GM04504 (cell line): ENCODE measurements around the gene ZC3H12D.
"Not testable (repeated sequence)": the region's sequence is repeated elsewhere in the genome, so short reads cannot be mapped to it uniquely, and the experiment has no call there.

Experiments used
- DNase-seq: peaks from one replicate; pipeline ENCODE4 v3.0.0-alpha.2; 2012; ENCODE audit warnings: low read depth

Gene ZC3H12D

DNA sequence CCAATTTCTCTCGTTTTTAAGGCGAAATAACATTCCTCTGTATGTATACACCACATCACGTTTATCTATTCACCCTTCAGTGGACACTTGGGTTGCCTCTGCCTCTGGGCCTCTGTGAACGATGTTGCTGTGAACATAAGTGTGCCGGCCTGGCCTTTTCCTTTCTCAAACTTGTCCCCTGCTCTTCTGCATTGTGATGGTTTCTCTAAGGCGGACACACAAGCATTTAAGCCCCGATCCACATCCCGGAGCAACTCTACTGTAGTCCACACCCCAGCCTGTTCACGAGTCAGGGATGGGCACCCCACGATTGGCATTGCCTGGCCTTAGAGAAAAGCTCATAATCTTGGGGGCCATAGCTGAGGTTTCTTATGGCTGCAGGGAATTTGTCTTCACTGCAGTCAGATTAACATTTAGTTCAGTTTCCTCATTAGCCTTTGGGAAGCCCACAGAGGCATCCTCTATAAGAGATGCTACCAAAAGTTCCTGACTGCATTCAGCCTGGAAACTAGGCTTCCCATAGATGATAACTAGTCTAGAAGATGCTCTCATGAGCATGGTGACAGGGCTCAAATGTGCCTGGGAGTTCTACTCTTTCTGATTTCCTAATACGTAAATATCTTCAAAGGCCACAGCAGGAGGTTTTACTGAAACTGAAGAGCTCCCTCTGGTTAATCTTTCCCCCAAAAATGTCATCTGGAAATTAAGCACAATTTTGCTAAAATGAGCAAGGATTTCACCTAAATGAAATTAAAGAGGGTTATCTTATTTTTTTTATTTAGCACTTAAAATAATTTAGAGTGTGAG lies 762 bp downstream of the ZC3H12D start:
- DNase-seq: no peak

DNA sequence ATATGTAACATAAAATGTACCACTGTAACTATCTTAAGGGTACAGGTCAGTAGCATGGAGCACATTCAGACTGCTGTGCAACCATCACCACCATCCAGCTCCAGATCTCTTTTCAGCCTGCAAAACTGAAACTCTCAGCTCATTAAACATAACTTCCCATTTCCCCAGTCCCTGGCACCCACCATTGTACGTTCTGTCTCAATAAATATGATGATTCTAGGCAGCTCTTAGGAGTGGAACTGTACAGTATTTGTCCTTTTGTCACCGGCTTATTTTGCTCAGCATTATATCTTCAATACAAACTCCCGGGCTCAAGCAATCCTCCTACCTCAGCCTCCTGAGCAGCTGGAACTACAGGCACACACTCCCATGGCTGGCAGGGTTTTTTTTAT lies 1.5 kb downstream of the ZC3H12D start:
- no peak for DNase-seq

DNA sequence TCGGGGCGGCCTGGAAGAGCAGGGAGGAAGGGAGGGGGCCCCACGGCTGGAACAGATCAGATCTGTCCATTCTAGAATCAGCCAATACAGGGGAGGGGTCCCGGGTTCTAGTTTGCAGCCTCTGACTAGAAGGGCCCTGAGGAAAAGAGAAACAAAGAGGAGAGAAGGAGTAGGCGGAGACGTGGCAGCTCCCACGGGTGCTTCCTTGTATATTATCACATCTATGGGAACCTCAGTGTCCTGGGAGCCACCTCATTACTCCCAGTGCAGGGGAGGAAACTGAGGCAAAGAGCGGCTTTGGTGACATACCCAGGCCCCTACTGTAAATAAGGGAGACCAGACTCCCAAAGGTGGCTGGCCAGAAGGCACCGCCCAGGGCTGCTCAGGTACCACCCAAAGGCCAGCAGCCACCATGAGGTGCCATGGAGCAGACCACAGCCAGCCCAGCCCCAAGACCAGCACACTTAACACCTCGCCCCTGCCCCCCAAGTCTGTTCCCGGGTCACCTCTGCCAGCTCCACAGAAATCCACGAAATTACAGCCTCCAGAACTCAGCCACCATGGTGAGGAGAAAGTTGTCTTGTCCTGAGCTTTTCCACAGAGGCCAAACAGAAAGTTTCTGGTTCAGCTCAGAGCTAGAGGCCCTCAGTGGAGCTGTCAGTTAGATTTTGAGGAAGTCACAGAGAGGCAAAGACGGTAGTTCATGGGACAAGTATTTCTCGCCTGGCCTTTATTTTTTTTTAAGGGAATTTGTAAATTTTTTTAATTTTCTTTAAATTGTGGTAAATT lies 2.1 kb downstream of the ZC3H12D start:
- DNase-seq: no peak

DNA sequence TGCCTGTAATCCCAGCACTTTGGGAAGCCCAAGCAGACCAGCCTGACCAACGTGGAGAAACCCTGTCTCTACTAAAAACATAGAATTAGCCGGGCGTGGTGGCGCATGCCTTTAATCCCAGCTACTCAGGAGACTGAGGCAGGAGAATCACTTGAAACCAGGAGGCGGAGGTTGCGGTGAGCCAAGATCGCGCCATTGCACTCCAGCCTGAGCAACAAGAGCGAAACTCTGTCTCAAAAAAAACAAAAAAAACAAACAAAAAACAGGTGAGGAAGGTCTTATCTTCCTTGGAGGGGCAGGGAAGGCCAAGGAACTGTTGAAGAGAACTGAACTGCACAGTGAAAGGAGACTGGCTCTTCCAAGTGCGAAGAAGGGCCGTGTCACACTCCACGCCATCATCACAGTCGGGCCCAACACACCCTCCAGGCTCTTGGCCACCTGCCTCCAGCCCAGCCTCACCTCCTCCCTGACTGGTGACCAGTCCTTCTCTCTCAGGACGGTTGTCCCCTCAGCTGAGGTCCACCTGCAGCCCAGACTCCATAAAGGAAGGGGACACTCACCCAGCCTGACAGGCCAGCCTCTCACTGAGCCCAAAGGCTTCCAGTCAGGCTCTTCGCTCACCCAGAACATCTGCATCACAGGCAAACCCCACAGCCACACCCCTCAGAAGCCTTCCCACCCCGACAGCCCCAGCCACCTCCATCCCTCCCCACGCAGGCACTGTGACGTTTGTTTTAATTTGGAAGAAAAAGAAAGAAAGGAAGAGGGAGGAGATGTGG lies 4.1 kb downstream of the ZC3H12D start:
- no peak for DNase-seq

DNA sequence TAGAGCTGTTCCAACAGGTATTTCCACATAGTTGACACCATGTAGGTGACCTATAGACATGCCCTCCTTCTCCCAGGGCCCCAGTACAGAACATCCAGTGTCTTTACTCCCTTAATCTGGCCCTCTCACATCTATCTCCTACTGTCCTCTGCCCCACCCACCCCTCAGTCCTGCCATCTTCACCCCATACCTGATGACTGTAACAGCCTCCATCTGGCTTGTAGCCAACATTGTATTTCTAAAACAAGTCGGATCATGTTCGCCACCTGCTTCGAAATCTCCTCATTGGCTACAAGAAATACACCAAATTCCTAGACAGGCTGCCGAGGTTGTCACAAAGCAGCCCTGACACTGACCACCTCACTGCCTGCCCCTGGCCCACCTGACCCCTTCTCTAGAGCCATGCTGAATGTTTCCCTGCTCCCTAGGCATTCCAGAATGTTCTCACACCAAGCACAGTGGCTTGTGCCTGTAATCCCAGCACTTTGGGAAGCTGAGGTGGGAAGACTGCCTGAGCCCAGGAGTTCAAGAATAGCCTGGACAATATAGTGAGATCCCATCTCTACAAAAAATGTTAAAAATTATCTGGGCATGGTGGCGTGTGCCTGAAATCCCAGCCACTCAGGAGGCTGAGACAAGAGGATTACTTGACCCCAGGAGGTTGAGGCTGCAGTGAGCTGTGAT lies 6.0 kb downstream of the ZC3H12D start:
- DNase-seq: no peak

DNA sequence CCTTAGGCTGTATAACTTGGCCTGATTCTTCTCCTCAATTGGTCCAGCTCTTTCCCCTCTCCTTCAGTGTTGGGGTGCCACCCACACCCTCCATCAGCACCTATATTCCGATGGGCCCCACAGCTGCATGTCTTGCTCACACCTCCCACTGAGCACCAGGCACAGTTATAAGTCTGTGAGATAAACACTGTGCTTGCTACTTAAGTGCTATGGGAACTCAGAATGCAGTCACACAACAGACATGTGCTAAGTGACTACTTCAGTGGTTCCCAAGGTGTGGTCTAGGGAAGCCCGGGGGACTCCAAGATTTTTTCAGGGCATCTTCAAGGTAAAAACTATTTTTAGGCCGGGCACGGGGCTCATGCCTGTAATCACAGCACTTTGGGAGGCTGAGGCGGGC lies 7.3 kb downstream of the ZC3H12D start:
- no peak for DNase-seq

DNA sequence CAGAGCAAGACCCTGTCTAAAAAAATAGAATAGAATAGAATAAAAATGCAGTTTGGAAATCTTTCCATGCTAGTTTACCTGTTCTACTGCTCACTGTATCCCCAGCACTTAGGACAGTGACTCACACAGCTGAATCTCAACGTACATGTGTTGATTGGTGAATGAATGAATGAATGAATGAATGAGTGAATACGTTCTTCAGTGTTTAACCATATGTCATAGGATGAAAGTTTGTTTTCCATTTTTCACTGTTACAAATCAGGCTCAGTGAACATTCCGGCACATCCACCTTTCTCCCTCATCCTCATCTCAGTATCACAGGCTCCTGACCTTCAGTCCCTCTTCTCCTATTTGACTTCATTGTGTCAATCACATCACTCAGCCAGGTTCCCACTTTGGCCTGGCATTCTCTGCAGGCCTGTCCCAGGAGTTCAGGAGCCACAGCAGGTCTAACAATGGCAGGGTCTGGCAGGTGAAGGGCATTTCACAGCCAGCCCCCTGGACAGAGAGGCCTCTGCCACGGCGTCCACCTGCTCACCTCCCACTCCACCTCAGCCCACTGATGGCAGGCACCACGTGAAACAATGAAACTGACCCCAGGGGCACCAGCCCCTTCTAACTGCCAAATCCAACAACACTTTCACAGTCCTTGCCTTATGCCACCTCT lies 7.9 kb downstream of the ZC3H12D start:
- DNase-seq: no peak

DNA sequence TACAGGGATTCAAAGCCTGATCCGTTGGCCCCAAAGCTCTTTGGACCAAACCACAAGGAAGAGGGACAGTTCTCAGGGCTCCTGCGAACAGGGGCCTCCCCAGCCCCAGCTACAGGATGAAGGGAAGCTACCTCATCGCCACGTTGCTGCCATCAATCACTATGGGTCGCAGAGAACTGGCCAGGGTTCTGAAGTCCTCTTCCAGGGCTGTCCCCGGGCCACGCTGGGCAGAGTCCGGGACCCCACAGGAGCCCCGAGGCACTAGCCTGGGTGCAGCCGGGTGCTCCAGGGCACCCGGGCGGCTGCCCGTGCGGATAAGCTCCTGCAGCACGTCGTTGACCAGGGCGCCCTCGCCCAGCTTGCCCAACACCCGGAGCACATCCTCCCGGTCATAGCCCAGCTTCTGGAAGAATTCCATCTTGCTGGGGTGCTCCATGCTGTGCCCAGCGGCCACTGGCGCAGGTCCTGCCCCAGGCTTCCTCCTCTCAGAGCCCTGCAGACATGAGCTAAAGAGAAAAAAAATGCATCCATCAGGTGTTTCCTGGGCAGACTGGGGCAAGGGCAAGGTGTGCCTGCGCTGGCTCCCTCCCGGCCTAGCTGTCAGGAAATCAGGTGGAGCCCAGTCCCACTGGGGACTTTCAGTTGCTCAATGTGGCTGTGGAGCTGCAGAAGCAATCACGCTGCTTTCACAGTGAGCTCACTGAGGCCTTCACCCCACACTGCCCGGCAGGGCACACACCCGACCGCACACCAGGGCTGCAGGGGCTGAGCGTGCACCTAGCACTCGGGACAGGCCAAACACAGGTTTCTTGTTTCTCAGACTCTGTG lies 10.5 kb downstream of the ZC3H12D start:
- no peak for DNase-seq

DNA sequence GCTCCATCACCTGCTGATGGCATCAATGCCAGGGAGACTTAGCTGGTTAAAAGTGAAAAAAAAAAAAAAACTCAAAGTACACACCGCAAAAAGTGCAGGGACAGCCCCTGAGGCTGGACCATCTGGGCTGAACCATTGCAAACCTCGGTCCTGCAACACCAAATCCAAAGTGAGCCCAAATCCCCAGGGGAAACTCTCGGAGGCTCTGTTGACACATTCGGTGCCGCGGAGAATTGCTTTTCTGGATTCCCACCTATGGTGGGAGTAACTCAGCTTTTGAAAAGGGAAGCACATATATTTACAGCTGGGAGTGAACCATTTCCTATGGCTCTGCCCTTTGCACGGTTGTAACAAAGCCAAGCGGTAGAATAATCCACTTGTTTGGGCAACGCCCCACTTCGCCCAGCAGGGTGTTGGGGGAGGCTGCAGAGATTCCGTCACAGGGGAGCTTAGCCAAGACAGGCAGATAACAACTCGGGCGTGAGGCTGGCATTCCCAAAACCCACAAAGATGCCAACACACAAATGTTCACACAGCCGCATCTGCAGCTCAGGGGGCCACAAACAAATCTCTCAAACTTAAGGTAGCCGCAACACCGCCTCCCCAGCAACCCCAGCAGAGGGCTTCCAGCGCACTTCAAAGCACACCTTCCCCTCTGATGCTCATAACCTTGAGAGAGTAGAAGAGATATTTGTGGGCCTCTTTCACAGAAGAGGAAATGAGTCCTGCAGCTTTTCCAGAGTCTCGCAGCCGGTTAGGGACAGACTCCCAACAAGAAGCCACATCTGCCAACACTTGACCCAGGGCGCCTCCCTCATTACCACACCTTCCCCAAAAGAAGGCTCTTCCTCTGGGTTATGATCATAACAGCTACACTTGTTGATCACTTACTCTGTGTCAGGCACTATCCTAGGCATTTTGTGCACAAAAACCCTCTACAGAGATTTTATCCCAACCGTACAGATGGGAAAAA lies 11.4 kb downstream of the ZC3H12D start:
- no peak for DNase-seq

DNA sequence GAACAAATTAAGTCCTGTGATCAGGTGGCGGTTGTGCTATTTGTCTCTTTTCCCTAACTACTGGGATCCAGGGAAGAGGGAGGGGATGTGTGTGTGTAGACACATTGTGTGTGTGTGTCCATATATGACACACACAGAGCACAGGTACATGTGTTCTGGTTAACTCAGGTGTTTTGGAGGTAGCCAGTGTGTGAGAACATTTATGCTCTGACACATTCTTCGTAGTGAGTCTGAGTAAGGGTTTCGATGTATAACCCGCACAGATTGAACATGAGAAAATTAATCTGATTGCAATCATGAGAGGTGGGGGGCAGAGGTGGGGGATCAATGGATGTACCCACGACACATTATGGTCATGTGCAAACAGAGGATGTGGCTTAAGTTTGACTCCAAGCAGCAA lies 12.6 kb downstream of the ZC3H12D start:
- DNase-seq: no peak

DNA sequence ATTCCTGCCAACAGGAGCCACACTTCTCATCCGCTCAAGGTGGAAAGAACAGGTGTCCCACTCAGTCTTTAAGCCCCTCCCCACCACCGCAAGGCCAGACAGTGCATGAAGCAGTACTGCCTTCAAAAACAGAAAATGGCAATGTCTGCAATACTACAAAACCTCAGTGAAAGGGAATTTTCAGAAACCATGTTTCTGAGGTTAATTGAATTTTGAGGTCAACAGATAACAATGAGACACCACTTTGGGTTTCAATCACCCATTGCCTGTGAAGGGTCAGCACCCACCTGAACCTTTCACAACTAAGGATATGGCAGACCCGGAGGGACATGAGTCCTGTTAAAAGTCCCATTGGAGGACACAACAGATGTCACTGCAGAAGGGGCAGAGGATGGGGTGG lies 13.0 kb downstream of the ZC3H12D start:
- no peak for DNase-seq

DNA sequence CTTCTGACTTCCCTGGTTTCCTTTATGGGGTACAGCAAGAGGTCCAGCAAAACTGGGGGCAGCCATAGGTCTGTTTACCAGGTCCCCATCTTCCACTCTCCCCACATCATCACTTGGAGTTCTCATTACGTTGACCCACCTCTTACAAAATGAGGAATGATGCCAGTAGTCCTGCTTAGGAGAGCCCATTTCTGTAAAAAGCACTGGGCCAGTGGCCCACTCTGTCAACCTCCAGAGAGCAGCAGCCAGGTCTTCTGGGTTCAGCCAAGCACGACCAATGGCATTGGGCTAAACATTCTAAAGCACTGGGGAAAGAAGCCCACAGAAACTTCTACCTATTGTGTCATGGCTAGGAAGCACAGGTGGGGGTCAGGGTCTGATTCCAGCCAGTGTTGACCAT lies 13.9 kb downstream of the ZC3H12D start:
- DNase-seq: no peak

DNA sequence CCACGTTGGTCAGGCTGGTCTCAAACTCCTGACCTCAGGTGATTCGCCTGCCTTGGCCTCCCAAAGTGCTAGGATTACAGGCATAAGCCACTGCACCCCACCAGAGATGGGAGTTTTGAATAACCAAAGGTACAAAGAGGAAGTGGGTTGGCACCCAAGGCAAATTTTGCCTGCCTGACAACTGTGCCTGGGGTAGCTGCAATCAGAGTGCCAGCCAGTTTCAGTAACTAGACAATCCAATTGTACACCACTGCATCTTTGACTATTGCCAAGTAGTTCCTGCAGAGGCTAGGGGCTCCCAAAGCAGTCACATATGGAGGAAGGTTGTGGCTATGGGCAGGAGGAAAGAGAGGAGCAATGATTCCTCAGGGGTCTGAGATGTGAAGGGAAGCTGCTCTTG lies 16.6 kb downstream of the ZC3H12D start:
- DNase-seq: no peak

DNA sequence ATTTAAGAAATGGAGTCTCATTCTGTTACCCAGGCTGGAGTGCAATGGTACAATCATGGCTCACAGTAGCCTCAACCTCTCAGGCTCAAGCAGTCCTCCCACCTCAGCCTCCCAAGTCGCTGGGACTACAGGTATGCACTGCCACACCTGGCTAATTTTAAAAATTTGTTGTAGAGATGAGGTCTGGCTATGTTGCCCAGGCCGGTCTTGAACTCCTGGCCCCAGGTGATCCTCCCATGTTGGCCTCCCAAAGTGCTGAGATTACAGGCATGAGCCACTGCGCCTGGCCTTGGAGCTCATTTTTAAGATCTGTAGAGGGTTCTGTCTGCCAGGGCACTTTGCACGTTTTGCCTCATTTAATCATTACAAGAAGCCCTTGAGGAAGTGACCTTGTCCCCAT lies 17.5 kb downstream of the ZC3H12D start:
- DNase-seq: no peak

DNA sequence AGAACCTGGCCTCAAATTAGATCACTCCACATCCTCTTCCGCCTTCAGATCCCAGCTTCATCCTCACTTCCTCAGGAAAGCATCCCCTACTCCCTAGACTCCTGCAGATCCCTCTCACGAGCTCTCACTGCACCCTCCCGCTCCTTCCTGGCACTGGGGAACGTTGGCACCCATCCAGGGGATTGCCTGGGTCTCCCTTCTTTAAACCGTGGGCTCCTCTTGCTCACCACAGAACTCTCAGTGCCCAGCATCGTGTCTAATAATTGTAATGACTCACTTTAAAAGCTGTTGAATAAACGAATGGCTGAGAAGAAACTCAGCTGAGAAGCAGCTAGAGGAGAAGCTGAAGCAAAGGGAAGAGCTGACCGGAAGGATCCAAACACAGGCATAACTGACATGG lies 20.4 kb downstream of the ZC3H12D start:
- no peak for DNase-seq

DNA sequence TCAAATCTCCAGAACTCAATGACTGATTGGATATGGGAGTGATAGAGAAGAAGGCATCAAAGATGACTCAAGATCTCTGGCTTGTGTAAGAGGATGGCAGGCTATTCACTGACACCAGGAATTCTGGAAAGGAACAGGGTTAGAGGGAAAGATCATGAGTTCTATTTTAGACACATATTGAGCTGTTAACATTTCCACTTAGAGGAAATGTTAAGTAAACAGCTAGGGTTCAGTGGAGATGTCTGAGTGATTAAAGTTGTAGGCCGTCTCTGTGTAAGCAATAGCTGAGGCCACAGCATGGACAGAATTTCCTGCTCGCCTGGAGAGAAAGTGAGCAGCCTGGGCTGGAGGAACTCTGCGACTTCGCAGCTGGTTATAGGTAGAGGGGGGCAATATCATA lies 21.0 kb downstream of the ZC3H12D start:
- no peak for DNase-seq

DNA sequence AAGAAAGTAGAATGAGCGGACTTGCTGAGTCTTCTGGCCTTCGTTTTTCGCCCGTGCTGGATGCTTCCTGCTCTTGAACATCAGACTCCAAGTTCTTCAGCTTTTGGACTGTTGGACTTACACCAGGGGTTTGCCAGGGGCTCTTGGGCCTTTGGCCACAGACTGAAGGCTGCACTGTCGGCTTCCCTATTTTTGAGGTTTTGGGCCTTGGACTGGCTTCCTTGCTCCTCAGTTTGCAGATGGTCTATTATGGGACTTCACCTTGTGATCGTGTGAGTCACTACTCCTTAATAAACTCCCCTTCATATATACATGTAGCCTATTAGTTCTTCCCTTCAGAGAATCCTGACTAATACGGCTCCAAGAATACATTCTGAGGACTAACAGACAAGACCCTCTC lies 22.1 kb downstream of the ZC3H12D start:
- not testable (repeated sequence) for DNase-seq

DNA sequence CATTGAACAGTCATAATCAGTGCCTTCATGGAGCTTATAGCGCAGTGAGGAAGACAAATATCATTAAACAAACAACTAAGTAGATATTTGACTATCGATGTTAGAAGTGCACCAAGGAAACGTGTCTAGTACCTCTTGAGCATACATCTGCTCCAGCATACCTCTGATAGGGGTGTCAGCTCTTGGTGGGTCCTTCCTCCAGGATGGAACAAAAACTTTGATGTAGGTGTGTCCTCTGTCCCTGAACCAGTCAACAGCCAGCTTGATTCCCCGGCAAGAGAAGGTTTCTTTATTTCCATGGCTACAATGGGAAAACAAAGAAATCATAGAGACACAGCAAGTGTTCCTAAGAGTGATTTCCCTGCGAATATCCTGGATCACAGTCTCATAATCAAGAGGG lies 23.1 kb downstream of the ZC3H12D start:
- no peak for DNase-seq

DNA sequence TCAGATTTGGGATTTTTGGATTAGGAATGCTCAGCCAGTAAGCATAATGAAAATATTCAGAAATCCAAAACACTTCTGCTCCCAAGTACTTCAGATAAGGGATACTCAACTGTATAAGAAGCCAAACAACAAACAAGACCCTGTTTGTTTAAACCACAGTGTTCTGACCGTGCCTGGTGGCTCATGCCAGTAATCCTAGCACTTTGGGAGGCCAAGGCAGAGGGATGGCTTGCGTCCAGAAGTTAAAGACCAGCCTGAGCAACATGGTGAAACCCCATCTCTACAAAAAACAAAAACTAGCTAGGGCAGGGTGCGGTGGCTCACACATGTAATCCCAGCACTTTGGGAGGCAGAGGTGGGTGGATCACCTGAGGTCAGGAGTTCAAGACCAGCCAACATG lies 24.6 kb downstream of the ZC3H12D start:
- not testable (repeated sequence) for DNase-seq

DNA sequence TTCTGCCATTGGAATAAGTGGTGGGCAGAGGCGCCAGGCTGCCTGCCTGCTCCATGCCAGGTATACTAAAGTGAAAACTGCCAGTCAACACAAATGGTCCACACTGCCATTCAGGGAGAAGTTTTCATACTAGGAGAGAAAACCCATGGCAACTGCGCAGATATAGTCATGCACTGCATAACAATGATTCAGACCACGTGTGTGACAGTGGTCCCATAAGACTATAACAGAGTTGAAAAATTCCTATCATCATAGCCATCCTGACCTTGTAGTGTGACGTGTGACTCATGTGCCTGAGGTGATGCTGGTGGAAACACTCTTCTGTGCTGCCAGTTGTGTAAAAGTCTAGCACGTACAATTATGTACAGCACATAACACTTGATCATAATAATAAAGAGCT lies 25.1 kb downstream of the ZC3H12D start:
- no peak for DNase-seq
